GM18870 (cell line): ENCODE results near the gene ARF5.

Source experiments
- ATAC-seq: cut with Tn5 transposase; IDR thresholded peaks from one replicate; pipeline ENCODE4 v1.9.1; 2021; ENCODE audit warnings: moderate library complexity; ENCODE audit not compliant: unreplicated experiment

Gene ARF5

DNA sequence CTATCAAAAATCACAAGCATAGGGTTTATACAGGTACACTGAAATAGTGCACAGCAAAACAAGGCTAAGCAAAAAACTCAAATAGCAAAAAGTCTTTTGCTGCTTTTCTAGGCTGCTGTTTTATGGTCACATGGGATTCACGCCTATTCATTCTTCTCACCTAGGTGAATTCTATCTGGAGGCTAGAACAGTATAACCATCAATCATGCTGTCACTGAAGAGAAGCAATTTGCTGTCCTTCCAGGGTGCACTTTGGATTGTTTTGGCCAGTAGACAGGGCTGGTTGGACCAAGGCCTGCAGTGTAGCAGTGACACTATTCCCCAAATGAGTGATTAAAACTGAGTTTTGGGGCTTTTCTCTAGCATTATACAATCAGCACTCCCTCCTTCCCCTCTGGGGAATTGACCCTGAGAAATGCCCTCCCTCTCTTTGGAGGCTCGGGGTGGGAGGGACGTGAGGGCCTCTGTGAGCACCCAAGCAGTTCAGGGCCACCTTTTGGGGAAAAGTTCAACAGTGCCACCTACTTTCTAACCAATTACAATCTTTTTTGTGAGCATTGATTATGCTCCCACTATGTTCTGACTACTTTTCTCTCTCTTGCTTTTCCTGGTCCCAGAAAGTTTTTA lies 47.6 kb downstream of the ARF5 start:
- ATAC-seq, result no peak

GRCh38 chr7:127638197-127638596 lies 50.0 kb downstream of the ARF5 start:
- ATAC-seq, result no peak
